Measurements from ENCODE around the gene TAC3. TPM values are rescaled to one million over a fixed set of nuclear protein-coding genes. Genes with fewer than 3 reads are reported as not detected.

The TAC3 gene
- total and polyA plus RNA-seq, 2 of the 8 experiments (the other 6 are each of a cell fraction or from before 2014, with no cell fraction given) = 9.7 to 45.3 TPM

GRCh38 chr12:57051011-57051410, 34.7 kb upstream of the TAC3 start:
- CTCF ChIA-PET (ENCODE audit: partially characterized antibody) = interaction anchor here (0.9 to 7.5 kb wide), 17 partner anchors 11 to 293 kb away, joined by 3 to 77 read pairs (median 5); partner anchors contain the start of gene TAC3
- Histone ChIP-seq H3K79me2 (ENCODE audit: control insufficient read depth in 1 of 2, insufficient read depth in 2 of 2, low read length in 2 of 2) (no peaks in the 10 kb centered on the region), H3K9ac (replicated peaks in 1 of 4; ENCODE audit: extremely low read depth in 1 of 4, low read depth in 3 of 4, low read length in 3 of 4) (no peak overlapping the region; a peak in 1 of 7 replicates), H3K4me2 (ENCODE audit: insufficient read depth in 1 of 2, low read depth in 2 of 2, low read length in 2 of 2) (no peak overlapping the region), H2AK5ac (ENCODE audit: low read depth, low read length) (no peak overlapping the region), H3K14ac (ENCODE audit: insufficient read length) (no peak overlapping the region), H3K9me3 (ENCODE audit: insufficient read depth in 2 of 2, low read depth in 1 of 2, low read length in 1 of 2) (no peaks in the 10 kb centered on the region), H3K4me1 (replicated peaks in 1 of 4; ENCODE audit: control insufficient read depth in 3 of 4, insufficient read depth in 4 of 4, low read length in 3 of 4) (no peaks in the 10 kb centered on the region), H2BK12ac (ENCODE audit: low read depth, low read length) (no peak overlapping the region), H3K27me3 (replicated peaks in 1 of 4; ENCODE audit: control insufficient read depth in 3 of 4, extremely low read depth in 1 of 4, insufficient read depth in 3 of 4, low read length in 3 of 4) (no peaks in the 10 kb centered on the region), H4K20me1 (replicated peaks in 1 of 2; ENCODE audit: control insufficient read depth in 1 of 2, insufficient read depth in 2 of 2, low read length in 2 of 2) (no peaks in the 10 kb centered on the region), H2AFZ (ENCODE audit: low read length) (no peak overlapping the region), H3K4me3 (ENCODE audit: extremely low read depth in 1 of 4, insufficient read depth in 2 of 4, low read depth in 3 of 4, low read length in 4 of 4) (no peak overlapping the region), H3K79me1 (ENCODE audit: low read depth, low read length) (no peaks in the 10 kb centered on the region), H3K23me2 (ENCODE audit: low read depth, low read length) (no peaks in the 10 kb centered on the region), H4K91ac (replicated peaks; ENCODE audit: insufficient read length, low read length) (no peak overlapping the region), H2BK120ac (replicated peaks; ENCODE audit: low read depth, low read length) (no peak overlapping the region), H4K8ac (ENCODE audit: extremely low read depth, insufficient read depth, low read length) (no peak overlapping the region), H3K4ac (replicated peaks; ENCODE audit: insufficient read length, low read depth, low read length) (no peak overlapping the region), H2BK15ac (ENCODE audit: low read length) (no peak overlapping the region), H3K36me3 (ENCODE audit: control insufficient read depth in 2 of 4, insufficient read depth in 4 of 4, low read length in 3 of 4) (peaks cover 0 to 11% (median 2%) of the 10 kb centered on the region in 4 experiments; a peak in 4 of 8 replicates), H3K27ac (ENCODE audit: low read depth, low read length) (no peak overlapping the region), H3K56ac (replicated peaks; ENCODE audit: insufficient read length, low read depth, low read length) (no peak overlapping the region), H3K18ac (ENCODE audit: extremely low read depth, low read length) (no peak overlapping the region), H4K5ac (ENCODE audit: insufficient read length, low read depth, low read length) (no peak overlapping the region), H2BK20ac (ENCODE audit: low read length) (no peak overlapping the region), H3K23ac (ENCODE audit: insufficient read length) (no peak overlapping the region), H2BK5ac (ENCODE audit: low read depth, low read length) (no peak overlapping the region)
- WGBS, 2 experiments (ENCODE audit: extremely low coverage in 1 of 2, insufficient coverage in 1 of 2, insufficient read length in 1 of 2, insufficient replicate concordance in 2 of 2, low coverage in 1 of 2, low lambda C conversion rate in 2 of 2, missing lambda C conversion rate in 1 of 2) = 100% methylated on average over 1 of the region's 1 CpG; no CpG with 5 or more reads in 1 of the 2 experiments
- FAIRE-seq (no peak), DNase-seq (ENCODE audit: low read depth in 1 of 2, low spot score in 2 of 2) (no peak)
- POLR2A ChIA-PET (ENCODE audit: partially characterized antibody) = interaction anchor here (0.7 to 2.1 kb wide), 9 partner anchors 8 to 61 kb away, joined by 3 to 8 read pairs (median 3); partner anchors contain the start of gene STAT6
- TF ChIP-seq ZNF274 (IDR thresholded peaks at IDR 0.05; ENCODE audit: borderline replicate concordance, extremely low read depth, low read length) (no peak), RAD21 (IDR thresholded peaks at IDR 0.05 in 1 of 2, conservative IDR thresholded peaks at IDR 0.05 in 1 of 2; ENCODE audit: low read depth in 2 of 2, low read length in 2 of 2) (no peak), POLR2A (IDR thresholded peaks at IDR 0.05; ENCODE audit: control extremely low read depth in 1 of 2, low read depth in 2 of 2, low read length in 2 of 2) (no peak)

All from H1 (cell line).